GM18505 (cell line): Measurements from ENCODE around the gene MTARC1.
A peak's percentile ranks its signal among the peaks of the same experiment; 100 is the strongest.

ENCODE experiments used
- ATAC-seq: cut with Tn5 transposase; IDR thresholded peaks from one replicate; pipeline ENCODE4 v1.9.1; 2021; ENCODE audit not compliant: unreplicated experiment
- POLR2A ChIP-seq: IDR thresholded peaks from 4 replicates; pipeline ENCODE4 v1.6.1; 2011; ENCODE audit warnings: borderline replicate concordance; ENCODE audit not compliant: insufficient read depth, insufficient read length; ENCODE audit errors: extremely low read depth

The MTARC1 gene

DNA sequence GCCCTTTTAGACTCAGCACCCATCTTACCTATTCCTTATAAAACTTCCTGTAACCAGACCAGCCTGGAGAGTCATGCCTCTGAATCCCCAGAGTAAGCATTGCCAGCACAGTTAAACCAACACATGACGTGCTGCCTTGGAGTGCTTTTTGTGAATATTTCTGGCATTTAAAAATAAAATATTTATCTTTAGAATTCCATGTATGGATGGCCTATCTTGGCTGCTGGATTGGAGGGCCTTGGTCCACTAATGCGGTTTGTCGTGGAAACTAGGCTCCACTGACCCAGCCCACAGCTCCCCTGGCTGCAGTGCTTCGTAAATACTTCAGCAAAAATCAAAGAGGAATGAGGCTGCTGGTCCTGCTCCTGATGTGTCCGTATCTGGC is 17.5 kb downstream of the MTARC1 start:
- ATAC-seq, result no peak
- no peak for TF ChIP-seq POLR2A

DNA sequence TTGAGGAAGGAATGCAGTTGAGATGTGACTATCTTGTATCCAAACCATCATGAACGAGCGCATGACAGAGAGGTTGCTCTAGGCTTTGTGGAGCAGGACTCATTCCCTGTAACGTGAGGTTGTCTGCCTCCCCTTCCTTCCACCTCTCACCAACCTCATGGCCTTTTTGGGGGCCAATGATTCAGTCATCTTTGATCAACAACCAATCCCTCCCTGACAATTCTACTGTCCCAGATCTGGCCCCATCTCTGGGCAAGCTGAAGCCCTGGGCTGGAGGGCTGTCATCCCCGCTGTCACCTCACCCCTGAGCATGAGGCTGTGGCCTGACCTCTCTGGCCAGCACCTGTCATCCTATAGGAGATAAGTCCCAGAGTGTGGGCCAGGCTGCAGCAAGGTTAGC is 19.7 kb downstream of the MTARC1 start:
- ATAC-seq, result no peak

DNA sequence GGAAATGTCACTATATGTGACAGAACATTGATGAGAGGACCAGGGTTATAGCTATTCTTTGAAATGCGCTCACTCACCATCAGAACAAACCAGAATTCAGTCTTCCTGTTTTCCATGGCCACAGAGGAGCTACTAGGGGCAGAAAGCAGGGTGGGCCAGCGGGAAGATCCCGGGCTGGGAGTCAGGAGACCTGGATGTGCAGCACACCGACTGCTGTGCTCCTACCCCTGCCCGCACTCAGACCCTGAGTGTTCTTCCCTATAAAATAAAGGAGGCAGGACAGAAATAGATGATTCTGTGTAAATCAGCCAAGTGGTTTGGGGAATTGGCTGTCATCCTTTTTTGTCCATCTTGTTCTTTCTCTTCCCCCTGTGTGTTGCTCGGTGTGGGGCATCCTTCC is 21.0 kb downstream of the MTARC1 start:
- ATAC-seq, result no peak
- TF ChIP-seq POLR2A, result no peak

More for the DNA sequence above, 19.7 kb downstream of the MTARC1 start:
- no peak for TF ChIP-seq POLR2A

DNA sequence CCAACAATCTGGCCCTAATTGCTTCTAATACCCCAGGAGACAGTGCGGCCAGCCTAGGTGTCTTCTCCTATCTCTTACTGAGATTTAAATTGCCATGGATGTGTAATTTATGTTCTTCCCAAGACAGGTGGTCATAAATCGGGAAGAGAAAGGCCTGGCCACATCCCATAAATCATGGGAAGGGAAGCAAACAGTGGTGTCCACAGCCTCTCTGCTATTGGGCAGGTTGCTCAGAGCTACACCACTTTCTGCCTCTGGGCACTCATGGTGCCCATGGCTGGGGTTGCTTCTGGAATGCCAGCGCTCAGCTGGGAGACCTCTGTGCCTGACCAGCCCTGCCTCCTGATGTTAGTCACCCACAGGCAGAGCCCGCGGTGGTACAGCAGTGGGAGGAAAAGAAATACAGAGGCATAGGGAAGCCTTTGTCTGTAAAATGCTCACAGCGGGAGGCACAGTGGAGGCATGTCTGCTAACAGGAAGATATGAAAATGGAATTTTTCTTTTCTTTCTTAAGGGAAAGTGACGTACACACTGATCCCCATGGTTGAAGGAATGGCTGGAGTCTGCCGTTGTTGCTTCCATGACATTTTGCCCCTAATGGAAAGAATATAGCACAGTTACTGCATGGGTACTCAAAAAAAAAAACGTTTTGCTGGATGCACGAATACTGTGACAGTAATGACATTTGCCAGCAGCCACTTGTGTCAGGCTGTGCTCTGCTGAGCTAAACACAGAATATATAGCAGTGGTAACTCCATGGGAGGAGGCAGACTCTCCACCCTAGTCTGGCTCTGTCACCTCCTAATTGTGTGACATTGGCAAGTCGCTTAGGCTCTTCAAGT is 21.9 kb downstream of the MTARC1 start:
- no peak for TF ChIP-seq POLR2A

DNA sequence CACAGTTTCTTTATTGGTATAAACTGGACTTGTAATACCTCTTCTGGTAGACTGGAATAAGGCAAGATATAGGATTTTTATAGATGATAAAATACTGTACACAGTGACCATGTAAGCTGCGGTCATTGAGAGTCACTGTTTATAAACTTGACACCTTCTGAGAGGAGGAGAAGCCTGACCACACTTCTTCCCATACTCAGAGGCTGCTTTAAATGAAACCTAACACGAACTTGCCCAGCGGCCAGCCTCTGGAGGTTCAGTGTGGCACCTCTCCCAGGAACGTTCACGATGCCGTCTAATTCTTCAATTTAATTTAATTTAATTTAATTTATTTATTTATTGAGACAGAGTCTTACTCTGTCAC is 22.5 kb downstream of the MTARC1 start:
- ATAC-seq, result no peak
- TF ChIP-seq POLR2A, result no peak

More for the DNA sequence above, 21.9 kb downstream of the MTARC1 start:
- ATAC-seq, result no peak

DNA sequence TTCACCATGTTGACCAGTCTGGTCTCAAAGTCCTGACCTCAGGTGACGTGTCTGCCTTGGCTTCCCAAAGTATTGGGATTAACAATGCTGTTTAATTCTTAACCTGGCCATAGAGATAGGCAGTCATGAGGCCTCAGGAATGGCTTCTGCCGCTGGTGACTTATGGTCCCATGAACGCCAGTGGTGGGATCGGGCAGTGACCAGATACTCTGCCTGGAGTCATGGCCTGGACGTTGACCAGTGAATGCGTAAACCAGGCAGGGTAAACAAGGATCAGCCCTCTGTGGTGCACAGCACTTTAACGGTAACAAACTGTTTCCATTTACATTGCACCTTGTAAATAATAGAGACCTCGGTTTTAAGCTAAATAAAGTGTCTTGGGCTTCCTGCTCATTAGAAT is 23.0 kb downstream of the MTARC1 start:
- ATAC-seq, result peak; percentile 9
- no peak for TF ChIP-seq POLR2A

DNA sequence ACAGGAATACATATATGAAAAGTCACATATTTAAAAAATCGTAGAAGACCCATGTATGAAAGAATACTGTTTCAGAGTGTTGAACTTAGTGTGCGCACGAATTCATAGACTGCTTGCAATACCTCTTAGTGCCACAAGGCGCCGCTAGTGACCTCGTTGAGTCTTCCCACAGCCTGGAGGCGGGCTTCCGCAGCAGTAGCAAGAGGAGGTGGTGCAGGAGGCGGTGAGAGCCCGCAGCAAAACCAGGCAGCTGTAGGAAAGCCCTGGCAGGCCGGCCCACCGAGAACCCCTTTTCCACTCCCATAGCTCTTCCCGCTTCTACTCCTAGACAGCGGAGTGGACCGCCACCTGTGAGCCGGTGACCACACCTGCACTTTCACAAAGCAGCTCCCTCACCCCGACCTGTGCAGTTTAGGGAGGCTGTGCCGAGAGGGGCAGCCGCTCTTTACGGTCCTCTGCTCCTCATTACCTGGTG is 23.5 kb downstream of the MTARC1 start:
- peak; percentile 92 for ATAC-seq
- TF ChIP-seq POLR2A, result no peak

DNA sequence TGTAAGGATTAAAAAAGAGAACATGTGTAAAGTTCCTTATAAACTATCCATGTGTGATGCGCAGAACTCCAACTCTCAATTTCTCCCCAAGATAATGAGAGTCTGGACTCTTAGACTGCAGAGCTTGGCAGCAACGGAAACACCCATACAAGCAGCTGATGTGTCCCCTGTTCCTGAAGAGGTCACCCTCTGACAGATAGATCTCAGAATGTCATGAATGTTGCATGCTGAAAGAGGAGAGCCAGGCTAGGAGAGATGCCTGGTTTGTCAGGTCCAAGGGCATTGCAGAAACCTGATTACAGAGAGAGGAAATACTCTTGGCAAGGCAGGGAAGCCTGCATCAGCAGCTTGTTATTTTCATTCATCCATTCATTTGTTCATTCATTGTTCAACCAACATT is 24.2 kb downstream of the MTARC1 start:
- no peak for TF ChIP-seq POLR2A
- ATAC-seq, result no peak

DNA sequence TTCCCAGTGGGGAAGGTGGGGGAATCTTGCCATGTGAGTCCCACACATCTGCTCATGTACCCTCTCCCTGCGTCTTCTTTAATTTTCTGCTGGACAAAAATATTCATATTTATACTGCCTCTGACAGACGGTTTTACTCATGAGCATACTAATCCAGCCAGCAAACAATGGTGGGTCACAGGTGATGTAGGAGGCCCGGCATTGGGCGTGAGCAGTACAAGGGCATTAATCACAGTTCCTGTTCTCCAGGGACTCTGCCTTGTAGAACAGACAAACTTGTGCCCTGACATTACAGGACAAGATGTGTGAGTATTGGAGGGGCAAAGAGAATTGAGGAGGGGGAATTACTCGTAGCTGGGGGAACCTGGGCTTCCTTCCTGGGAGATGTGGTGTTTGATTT is 25.0 kb downstream of the MTARC1 start:
- TF ChIP-seq POLR2A, result no peak
- ATAC-seq, result no peak

DNA sequence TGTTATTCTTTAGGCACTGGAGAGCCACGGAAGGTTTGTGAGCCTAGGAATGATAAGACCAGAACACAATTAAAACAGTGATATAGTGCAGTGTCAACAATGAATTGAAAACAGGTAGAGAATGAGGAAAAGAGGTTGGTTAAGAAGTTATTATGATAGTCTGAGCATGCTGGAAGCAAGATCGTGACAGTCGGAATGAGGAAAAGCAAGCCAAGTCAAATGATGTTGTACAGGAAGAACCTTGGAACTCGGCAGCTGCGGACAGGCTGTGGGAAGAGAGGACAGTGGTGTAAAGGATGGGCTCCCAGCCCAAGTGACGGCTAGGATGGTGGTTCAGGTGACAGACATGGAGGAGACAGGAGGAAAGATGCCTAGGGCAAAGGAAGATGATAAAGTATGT is 25.6 kb downstream of the MTARC1 start:
- ATAC-seq, result no peak
- no peak for TF ChIP-seq POLR2A

DNA sequence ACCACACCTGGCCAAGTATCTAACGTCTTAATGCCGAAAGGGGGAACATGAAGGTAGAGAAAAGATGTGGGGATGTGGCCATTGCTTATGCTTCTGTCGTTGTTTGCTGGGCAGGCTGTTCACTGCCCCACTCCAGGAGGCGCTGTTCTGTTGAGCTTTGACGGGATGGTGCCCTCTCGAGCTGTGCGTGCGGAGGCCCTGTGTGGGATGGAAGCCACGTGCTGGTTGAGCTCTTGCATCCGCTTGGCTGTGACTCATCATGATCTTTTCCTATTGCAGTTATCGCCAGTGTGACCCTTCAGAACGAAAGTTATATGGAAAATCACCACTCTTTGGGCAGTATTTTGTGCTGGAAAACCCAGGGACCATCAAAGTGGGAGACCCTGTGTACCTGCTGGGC is 26.3 kb downstream of the MTARC1 start:
- no peak for TF ChIP-seq POLR2A
- ATAC-seq, result no peak

DNA sequence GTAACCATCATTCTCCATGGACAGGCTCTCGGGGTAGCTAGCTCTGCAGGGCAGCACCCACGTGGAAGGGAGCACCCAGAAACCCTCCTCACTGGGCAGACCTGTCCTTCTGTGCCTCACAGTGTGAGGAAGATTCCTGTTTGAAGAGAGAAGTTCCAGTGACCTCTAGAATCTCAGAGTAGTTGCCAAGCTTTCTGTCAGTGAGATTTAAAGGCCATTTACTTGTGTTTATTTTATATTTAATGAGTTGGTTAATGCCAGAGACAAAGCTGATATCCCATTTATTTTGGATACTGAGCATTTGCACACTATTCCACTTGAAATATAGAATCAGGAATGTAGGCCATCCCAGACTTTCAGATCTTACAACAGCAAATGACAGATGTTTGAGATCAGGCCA is 28.7 kb downstream of the MTARC1 start:
- ATAC-seq, result no peak
- TF ChIP-seq POLR2A, result no peak

DNA sequence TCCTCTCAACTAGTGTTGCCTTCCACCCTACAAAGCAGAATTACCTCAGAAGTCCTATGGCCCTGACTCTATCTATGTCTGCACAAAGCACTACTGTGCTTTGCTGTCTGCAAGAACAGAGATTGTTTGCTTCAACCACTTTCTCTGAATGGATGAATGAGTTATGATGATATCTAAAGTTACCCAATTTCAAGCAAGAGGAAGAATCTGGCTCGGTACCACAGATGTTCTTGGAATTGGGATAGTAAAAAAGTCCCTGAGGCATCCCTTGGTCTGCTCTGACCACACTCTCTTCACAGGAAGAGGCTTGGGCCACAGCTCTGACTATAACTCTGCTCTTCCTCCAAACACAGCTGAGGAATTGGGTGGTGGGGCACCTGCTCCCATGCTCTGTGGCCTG is 31.2 kb downstream of the MTARC1 start:
- TF ChIP-seq POLR2A, result no peak
- no peak for ATAC-seq

DNA sequence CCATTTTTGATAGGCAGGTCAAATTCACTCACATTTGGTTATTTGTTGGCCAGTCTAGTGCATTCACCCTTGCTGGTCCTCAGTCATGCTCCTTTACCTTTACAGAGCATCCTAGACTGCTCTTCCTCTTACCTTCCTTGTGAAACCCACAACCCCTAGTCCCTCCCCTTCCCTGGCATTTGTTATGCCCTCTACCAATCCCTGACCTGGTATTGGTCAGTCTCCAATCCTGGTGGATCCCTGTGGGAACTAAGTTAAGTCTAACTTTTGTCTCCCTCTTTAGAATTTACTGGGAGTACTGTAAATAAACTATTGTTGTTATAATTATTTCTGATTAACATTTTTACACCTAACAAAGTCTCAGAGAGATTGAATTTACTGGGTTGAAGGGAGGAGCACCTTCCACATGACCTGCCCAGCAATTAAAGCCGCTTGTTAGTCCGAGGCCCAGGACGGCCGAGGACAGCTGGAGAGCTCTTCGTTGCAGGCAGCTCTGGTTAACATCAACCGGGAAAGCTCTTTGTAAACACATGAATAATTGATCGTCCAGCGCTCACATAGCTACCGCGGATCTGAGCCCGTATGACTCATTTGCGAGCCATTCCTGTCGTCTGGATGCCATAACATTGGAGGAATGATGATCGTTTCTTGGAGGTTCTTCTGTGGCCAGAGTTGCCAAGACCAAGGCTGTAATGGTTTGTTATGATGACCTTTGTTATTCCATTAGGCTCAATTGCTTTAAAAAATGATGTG is 31.9 kb downstream of the MTARC1 start:
- no peak for ATAC-seq
- no peak for TF ChIP-seq POLR2A

DNA sequence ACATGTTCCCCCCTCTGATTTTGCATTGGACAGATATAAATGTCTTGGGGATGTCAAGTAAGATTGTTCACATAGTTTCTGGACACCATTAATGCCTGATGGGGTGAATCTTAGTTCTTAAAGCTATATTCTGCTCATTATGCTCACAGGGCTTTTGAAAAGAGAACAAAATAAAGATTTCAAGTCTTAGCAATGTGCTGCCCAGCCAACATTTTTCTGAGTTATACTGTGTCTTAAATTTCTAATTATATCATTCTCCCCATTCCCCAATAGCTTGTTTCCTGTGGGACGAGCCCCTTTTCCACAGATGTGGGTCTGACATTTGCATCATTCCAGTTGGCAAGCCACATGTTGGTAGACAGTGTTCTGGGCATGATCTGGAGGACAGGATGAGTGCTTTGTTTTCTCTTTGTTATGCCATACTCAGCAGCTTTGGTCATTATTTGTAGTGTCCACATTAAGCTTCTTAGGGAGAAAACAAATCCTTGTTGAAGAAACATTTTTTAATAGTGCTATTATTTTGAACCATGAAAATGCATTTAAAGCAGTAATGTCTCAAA is 32.8 kb downstream of the MTARC1 start:
- no peak for TF ChIP-seq POLR2A
- ATAC-seq, result no peak
